PC-3 (cell line): ENCODE measurements around the gene AP1B1.

Source experiments
- EZH2 ChIP-seq: fragments of 300-600 bp; sonication (generic); IDR thresholded peaks from one replicate; pipeline ENCODE4 v1.6.1; 2017; ENCODE audit warnings: antibody characterized with exemption, mild to moderate bottlenecking, low read length; ENCODE audit not compliant: unreplicated experiment
- EZH2phosphoT487 ChIP-seq: fragments of 300-600 bp; sonication (generic); IDR thresholded peaks from 2 replicates; pipeline ENCODE4 v1.6.1; 2018; ENCODE audit warnings: mild to moderate bottlenecking, antibody characterized with exemption, low read length, borderline replicate concordance
- TF ChIP-seq, protein P1 (sequence below): fragments of 300-600 bp; sonication (generic); conservative IDR thresholded peaks from 2 replicates; pipeline ENCODE4 v1.5.1; 2017; ENCODE audit warnings: antibody characterized with exemption, low read depth, mild to moderate bottlenecking, low read length

DNA sequence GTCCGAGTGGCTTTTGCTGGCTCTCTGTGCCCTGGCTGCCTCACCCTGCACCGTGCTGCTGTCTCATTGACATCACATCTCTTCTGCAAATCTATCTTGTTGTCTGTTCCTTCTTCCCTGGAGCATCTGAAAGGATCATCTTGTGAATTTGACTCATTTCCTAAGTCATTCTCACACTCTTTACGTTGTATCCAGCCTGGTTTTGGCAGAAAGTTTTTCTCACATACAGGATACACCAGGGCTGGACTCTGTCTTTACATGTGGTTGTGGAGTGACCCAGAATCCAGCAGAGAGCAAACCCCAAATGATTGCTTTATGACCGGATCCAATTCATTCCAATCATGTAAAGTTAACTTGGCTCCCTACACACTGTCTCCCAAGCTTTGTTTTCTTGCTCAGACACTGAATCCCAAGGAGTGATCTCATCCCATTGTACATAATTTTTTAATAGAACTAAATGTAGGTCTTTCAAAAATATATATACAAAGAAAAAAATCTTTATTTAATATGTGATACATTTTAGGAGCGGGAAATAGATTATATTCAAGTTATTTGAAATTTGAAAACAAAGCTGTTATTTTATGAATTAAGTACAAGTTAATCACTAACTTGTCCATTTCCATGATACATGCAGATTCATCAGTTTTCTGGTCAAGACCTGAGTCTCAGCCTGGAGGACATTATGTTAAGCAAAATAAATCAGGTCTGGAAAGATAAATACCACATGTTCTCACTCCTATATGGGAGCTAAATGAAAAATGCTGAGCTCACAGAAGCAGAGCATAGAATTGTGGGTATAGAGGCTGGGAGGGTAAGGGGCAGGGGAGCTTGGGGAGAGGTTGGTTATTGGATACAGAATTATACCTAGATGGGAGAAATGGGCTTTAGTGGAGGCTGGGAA is 47.1 kb upstream of the AP1B1 start:
- TF ChIP-seq, protein P1, sequence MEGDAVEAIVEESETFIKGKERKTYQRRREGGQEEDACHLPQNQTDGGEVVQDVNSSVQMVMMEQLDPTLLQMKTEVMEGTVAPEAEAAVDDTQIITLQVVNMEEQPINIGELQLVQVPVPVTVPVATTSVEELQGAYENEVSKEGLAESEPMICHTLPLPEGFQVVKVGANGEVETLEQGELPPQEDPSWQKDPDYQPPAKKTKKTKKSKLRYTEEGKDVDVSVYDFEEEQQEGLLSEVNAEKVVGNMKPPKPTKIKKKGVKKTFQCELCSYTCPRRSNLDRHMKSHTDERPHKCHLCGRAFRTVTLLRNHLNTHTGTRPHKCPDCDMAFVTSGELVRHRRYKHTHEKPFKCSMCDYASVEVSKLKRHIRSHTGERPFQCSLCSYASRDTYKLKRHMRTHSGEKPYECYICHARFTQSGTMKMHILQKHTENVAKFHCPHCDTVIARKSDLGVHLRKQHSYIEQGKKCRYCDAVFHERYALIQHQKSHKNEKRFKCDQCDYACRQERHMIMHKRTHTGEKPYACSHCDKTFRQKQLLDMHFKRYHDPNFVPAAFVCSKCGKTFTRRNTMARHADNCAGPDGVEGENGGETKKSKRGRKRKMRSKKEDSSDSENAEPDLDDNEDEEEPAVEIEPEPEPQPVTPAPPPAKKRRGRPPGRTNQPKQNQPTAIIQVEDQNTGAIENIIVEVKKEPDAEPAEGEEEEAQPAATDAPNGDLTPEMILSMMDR = no peak
- TF ChIP-seq EZH2 (no peak), EZH2phosphoT487 (no peak)
